ENCODE measurements around the gene BCL6B. TPM values are rescaled to one million over a fixed set of nuclear protein-coding genes. Genes with fewer than 3 reads are reported as not detected.

Gene BCL6B
- total and polyA plus RNA-seq, 2 experiments from 2014 or later, result 3.3 to 4.5 TPM

DNA sequence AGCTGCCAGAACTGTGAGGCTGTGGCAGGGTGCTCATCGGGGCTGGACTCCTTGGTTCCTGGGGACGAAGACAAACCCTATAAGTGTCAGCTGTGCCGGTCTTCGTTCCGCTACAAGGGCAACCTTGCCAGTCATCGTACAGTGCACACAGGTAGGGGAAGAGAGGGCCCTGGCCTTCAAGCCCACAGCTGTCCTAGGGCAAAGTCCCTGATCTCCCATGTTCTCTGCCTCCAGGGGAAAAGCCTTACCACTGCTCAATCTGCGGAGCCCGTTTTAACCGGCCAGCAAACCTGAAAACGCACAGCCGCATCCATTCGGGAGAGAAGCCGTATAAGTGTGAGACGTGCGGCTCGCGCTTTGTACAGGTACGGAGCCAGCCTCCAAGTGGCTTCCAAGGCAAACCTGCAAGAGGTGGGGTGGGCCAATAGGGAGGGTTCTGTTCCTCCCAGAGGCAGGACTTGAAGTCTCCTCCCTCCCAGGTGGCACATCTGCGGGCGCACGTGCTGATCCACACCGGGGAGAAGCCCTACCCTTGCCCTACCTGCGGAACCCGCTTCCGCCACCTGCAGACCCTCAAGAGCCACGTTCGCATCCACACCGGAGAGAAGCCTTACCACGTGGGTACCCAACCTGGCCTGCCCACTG is 3.7 kb downstream of the BCL6B start:
- no peaks in the 10 kb centered on the region for H3K79me2 ChIP-seq (replicated peaks; ENCODE audit: insufficient read depth)
- no peak overlapping the region for H2AFZ ChIP-seq
- no peak overlapping the region for H3K4me3 ChIP-seq
- H3K36me3 ChIP-seq (ENCODE audit: insufficient read depth), result no peaks in the 10 kb centered on the region
- Mint-ChIP-seq H3K4me1 (peaks cover 12% of the 10 kb centered on the region), H3K27me3 (ENCODE audit: insufficient read depth, low read depth, poor library complexity) (peaks cover 28% of the 10 kb centered on the region), H3K36me3 (ENCODE audit: low read depth) (peaks cover 21% of the 10 kb centered on the region), H3K27ac (no peak overlapping the region), H3K9me3 (no peaks in the 10 kb centered on the region), H3K4me3 (no peak overlapping the region)
- H3K4me2 ChIP-seq, result no peak overlapping the region
- no peak for TF ChIP-seq CREB1 (CRISPR knock-in tag; IDR thresholded peaks at IDR 0.05; ENCODE audit: low read depth)
- TF ChIP-seq ZNF114 (CRISPR knock-in tag; IDR thresholded peaks at IDR 0.05), result no peak
- no peak for TF ChIP-seq EZH2 (IDR thresholded peaks at IDR 0.05; ENCODE audit: low read depth, unreplicated experiment)
- no peak for TF ChIP-seq JUNB (IDR thresholded peaks at IDR 0.05; ENCODE audit: unreplicated experiment)
- TF ChIP-seq, protein P1, sequence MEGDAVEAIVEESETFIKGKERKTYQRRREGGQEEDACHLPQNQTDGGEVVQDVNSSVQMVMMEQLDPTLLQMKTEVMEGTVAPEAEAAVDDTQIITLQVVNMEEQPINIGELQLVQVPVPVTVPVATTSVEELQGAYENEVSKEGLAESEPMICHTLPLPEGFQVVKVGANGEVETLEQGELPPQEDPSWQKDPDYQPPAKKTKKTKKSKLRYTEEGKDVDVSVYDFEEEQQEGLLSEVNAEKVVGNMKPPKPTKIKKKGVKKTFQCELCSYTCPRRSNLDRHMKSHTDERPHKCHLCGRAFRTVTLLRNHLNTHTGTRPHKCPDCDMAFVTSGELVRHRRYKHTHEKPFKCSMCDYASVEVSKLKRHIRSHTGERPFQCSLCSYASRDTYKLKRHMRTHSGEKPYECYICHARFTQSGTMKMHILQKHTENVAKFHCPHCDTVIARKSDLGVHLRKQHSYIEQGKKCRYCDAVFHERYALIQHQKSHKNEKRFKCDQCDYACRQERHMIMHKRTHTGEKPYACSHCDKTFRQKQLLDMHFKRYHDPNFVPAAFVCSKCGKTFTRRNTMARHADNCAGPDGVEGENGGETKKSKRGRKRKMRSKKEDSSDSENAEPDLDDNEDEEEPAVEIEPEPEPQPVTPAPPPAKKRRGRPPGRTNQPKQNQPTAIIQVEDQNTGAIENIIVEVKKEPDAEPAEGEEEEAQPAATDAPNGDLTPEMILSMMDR (conservative IDR thresholded peaks at IDR 0.05; ENCODE audit: low read depth in 2 of 2), result no peak
- no peaks in the 10 kb centered on the region; the same call in 1 of the 2 replicates for H4K20me1 ChIP-seq (replicated peaks; ENCODE audit: insufficient read depth)
- ATAC-seq (no peak), DNase-seq (ENCODE audit: low spot score) (peak; percentile 21)
- no peaks in the 10 kb centered on the region for H3K9me2 ChIP-seq (ENCODE audit: insufficient read depth)
- 0 out of 2 replicates have a peak, but pooled peaks cover 2% of the 10 kb centered on the region for H3F3A ChIP-seq (replicated peaks; ENCODE audit: low read depth)
- H3K27me3 ChIP-seq (ENCODE audit: insufficient read depth), result peaks cover 18% of the 10 kb centered on the region
- H3K27ac ChIP-seq (ENCODE audit: low read depth), result no peak overlapping the region
- H3K4me1 ChIP-seq (ENCODE audit: insufficient read depth), result peaks cover 14% of the 10 kb centered on the region

DNA sequence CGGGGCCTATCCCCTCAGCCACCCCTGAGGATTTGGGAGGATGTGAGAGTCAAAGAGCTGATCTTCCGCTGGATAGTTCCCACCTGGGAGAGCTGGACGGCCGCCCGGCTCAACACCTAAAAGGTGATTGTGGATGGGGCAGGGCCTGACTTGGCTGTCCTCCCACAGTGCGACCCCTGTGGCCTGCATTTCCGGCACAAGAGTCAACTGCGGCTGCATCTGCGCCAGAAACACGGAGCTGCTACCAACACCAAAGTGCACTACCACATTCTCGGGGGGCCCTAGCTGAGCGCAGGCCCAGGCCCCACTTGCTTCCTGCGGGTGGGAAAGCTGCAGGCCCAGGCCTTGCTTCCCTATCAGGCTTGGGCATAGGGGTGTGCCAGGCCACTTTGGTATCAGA is 4.5 kb downstream of the BCL6B start:
- H3K4me3 Mint-ChIP-seq, result no peak overlapping the region
- Histone ChIP-seq H3K27ac (ENCODE audit: low read depth) (no peak overlapping the region), H3K9me2 (ENCODE audit: insufficient read depth) (no peaks in the 10 kb centered on the region), H3K79me2 (replicated peaks; ENCODE audit: insufficient read depth) (no peaks in the 10 kb centered on the region), H4K20me1 (replicated peaks; ENCODE audit: insufficient read depth) (no peaks in the 10 kb centered on the region; the same call in 1 of the 2 replicates), H3K4me3 (no peak overlapping the region), H2AFZ (no peak overlapping the region), H3F3A (replicated peaks; ENCODE audit: low read depth) (0 out of 2 replicates have a peak, but pooled peaks cover 2% of the 10 kb centered on the region), H3K4me1 (ENCODE audit: insufficient read depth) (peaks cover 10% of the 10 kb centered on the region; the same call in 1 of the 2 replicates), H3K27me3 (ENCODE audit: insufficient read depth) (peaks cover 12% of the 10 kb centered on the region), H3K4me2 (no peak overlapping the region), H3K36me3 (ENCODE audit: insufficient read depth) (no peaks in the 10 kb centered on the region)
- DNase-seq (ENCODE audit: low spot score) (peak; percentile 34), ATAC-seq (no peak)
- H3K9me3 Mint-ChIP-seq, result no peaks in the 10 kb centered on the region
- no peak overlapping the region for H3K27ac Mint-ChIP-seq
- peaks cover 26% of the 10 kb centered on the region for H3K27me3 Mint-ChIP-seq (ENCODE audit: insufficient read depth, low read depth, poor library complexity)
- peaks cover 21% of the 10 kb centered on the region for H3K36me3 Mint-ChIP-seq (ENCODE audit: low read depth)
- peaks cover 11% of the 10 kb centered on the region for H3K4me1 Mint-ChIP-seq
- TF ChIP-seq, protein P2, sequence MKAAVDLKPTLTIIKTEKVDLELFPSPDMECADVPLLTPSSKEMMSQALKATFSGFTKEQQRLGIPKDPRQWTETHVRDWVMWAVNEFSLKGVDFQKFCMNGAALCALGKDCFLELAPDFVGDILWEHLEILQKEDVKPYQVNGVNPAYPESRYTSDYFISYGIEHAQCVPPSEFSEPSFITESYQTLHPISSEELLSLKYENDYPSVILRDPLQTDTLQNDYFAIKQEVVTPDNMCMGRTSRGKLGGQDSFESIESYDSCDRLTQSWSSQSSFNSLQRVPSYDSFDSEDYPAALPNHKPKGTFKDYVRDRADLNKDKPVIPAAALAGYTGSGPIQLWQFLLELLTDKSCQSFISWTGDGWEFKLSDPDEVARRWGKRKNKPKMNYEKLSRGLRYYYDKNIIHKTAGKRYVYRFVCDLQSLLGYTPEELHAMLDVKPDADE (IDR thresholded peaks at IDR 0.05), result no peak
- TF ChIP-seq, protein P1 (conservative IDR thresholded peaks at IDR 0.05; ENCODE audit: low read depth in 2 of 2), result no peak
- TF ChIP-seq ZNF114 (CRISPR knock-in tag; IDR thresholded peaks at IDR 0.05), result no peak
- no peak for TF ChIP-seq CREB1 (CRISPR knock-in tag; IDR thresholded peaks at IDR 0.05; ENCODE audit: low read depth)
- TF ChIP-seq NANOG (IDR thresholded peaks at IDR 0.05; ENCODE audit: borderline replicate concordance), result no peak
- TF ChIP-seq ZNF331 (CRISPR knock-in tag; IDR thresholded peaks at IDR 0.05; ENCODE audit: low read depth), result no peak
- TF ChIP-seq EZH2phosphoT487 (IDR thresholded peaks at IDR 0.05; ENCODE audit: unreplicated experiment), result no peak
- TF ChIP-seq, protein P3, sequence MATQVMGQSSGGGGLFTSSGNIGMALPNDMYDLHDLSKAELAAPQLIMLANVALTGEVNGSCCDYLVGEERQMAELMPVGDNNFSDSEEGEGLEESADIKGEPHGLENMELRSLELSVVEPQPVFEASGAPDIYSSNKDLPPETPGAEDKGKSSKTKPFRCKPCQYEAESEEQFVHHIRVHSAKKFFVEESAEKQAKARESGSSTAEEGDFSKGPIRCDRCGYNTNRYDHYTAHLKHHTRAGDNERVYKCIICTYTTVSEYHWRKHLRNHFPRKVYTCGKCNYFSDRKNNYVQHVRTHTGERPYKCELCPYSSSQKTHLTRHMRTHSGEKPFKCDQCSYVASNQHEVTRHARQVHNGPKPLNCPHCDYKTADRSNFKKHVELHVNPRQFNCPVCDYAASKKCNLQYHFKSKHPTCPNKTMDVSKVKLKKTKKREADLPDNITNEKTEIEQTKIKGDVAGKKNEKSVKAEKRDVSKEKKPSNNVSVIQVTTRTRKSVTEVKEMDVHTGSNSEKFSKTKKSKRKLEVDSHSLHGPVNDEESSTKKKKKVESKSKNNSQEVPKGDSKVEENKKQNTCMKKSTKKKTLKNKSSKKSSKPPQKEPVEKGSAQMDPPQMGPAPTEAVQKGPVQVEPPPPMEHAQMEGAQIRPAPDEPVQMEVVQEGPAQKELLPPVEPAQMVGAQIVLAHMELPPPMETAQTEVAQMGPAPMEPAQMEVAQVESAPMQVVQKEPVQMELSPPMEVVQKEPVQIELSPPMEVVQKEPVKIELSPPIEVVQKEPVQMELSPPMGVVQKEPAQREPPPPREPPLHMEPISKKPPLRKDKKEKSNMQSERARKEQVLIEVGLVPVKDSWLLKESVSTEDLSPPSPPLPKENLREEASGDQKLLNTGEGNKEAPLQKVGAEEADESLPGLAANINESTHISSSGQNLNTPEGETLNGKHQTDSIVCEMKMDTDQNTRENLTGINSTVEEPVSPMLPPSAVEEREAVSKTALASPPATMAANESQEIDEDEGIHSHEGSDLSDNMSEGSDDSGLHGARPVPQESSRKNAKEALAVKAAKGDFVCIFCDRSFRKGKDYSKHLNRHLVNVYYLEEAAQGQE (IDR thresholded peaks at IDR 0.05; ENCODE audit: unreplicated experiment), result no peak
- no peak for TF ChIP-seq EZH2 (IDR thresholded peaks at IDR 0.05; ENCODE audit: low read depth, unreplicated experiment)

Data from GM23338 (cell line).